ENCODE data around the gene NRIP3.

- TF ChIP-seq CTCF (IDR thresholded peaks at IDR 0.05; ENCODE audit: low read depth, low read length) (no peak), MAX (IDR thresholded peaks at IDR 0.05; ENCODE audit: low read depth, low read length) (no peak), POLR2A (IDR thresholded peaks at IDR 0.05; ENCODE audit: extremely low read depth, insufficient read length) (no peak)
Observed at GRCh38 chr11:9038541-9038940, 34.7 kb upstream of the NRIP3 start.

Data from NB4 (cell line).